Suprapubic skin (tissue), 4 donors: ENCODE results near the gene C21orf58. TPM values are rescaled to one million over a fixed set of nuclear protein-coding genes. Genes with fewer than 3 reads are reported as not detected.
A peak's percentile ranks its signal among the peaks of the same experiment; 100 is the strongest.

Experiments used
- DNase-seq, 2 donors: peaks; one replicate each; pipeline ENCODE4 v3.0.0-alpha.2; 2019; ENCODE audit warnings: low spot score in 2 of 2
- H3K27ac ChIP-seq: fragments of 200-600 bp; sonication (generic); one replicate; pipeline ENCODE4 v1.5.1; 2019
- H3K27me3 ChIP-seq: fragments of 200-600 bp; sonication (generic); one replicate; pipeline ENCODE4 v1.5.1; 2019
- H3K36me3 ChIP-seq: fragments of 200-600 bp; sonication (generic); one replicate; pipeline ENCODE4 v1.5.1; 2019
- H3K4me1 ChIP-seq: fragments of 200-600 bp; sonication (generic); one replicate; pipeline ENCODE4 v1.5.1; 2019
- H3K4me3 ChIP-seq: fragments of 200-600 bp; sonication (generic); one replicate; pipeline ENCODE4 v1.5.1; 2019; ENCODE audit warnings: mild to moderate bottlenecking
- H3K9me3 ChIP-seq: fragments of 200-600 bp; sonication (generic); one replicate; pipeline ENCODE4 v1.5.1; 2019
- CTCF ChIP-seq, 2 donors: fragments of 200-600 bp in 1 of 2; fragments of 450-650 bp in 1 of 2; sonication (generic) in 1 of 2; IDR thresholded peaks; one replicate each; pipeline ENCODE4 v1.5.1; 2016 to 2019; ENCODE audit warnings: antibody characterized with exemption in 2 of 2, mild to moderate bottlenecking in 1 of 2, moderate library complexity in 1 of 2
- EP300 ChIP-seq: sonication (generic); formaldehyde crosslinking; IDR thresholded peaks from one replicate; pipeline ENCODE4 v1.6.1; 2017; ENCODE audit warnings: antibody characterized with exemption
- POLR2A ChIP-seq, 2 donors: fragments of 450-650 bp; IDR thresholded peaks; one replicate each; pipeline ENCODE4 v1.6.1; 2017; ENCODE audit warnings: antibody characterized with exemption in 2 of 2, mild to moderate bottlenecking in 2 of 2, moderate library complexity in 2 of 2
- POLR2AphosphoS5 ChIP-seq, 3 donors: sonication (generic); formaldehyde crosslinking; IDR thresholded peaks; one replicate each; pipeline ENCODE4 v1.6.1; 2017; ENCODE audit warnings: antibody characterized with exemption in 3 of 3
- WGBS: methylation state at CpG from one replicate; pipeline ENCODE4 v1.1.5; 2018; 5-methylcytosine and 5-hydroxymethylcytosine counted together
- total RNA-seq, 4 donors: library from RNA; depleted of rRNA; stranded (reverse); fragments of >200 nt; gene quantifications; one replicate each; pipeline ENCODE4 v1.1.0, GENCODE V29; 2016

Gene C21orf58
- total RNA-seq, 4 donors from 2014 or later: 0.73 to 9.7 (median 3.5) TPM

- 77% methylated on average over 6 of the region's 6 CpGs for WGBS
- Histone ChIP-seq H3K27me3 (no peaks in the 10 kb centered on the region), H3K9me3 (no peaks in the 10 kb centered on the region), H3K27ac (no peak overlapping the region), H3K4me1 (peaks cover 10% of the 10 kb centered on the region), H3K4me3 (no peak overlapping the region), H3K36me3 (peaks cover 8% of the 10 kb centered on the region)
- TF ChIP-seq POLR2AphosphoS5 (IDR thresholded peaks at IDR 0.05) (no peak), POLR2A (IDR thresholded peaks at IDR 0.05) (no peak), EP300 (no peak), CTCF (IDR thresholded peaks at IDR 0.05) (no peak)
- DNase-seq: no peak
These were observed 34.0 kb downstream of the C21orf58 start for GRCh38 chr21:46289655-46290179.

- Histone ChIP-seq H3K9me3 (no peaks in the 10 kb centered on the region), H3K4me3 (no peak overlapping the region), H3K27ac (no peak overlapping the region), H3K4me1 (peaks cover 31% of the 10 kb centered on the region), H3K27me3 (no peaks in the 10 kb centered on the region), H3K36me3 (peaks cover 12% of the 10 kb centered on the region)
- no peak for DNase-seq
- 89% methylated on average over 10 of the region's 10 CpGs for WGBS
- TF ChIP-seq CTCF (IDR thresholded peaks at IDR 0.05): no peak
- no peak for TF ChIP-seq POLR2AphosphoS5 (IDR thresholded peaks at IDR 0.05)
- TF ChIP-seq EP300: no peak
These were observed 36.1 kb downstream of the C21orf58 start for GRCh38 chr21:46287541-46287940.

- DNase-seq: no peak
- H3K27me3 ChIP-seq: no peaks in the 10 kb centered on the region
- peaks cover 40% of the 10 kb centered on the region for H3K4me1 ChIP-seq
- TF ChIP-seq CTCF (IDR thresholded peaks at IDR 0.05): no peak
- TF ChIP-seq POLR2AphosphoS5 (IDR thresholded peaks at IDR 0.05): no peak
- no peak for TF ChIP-seq EP300
- TF ChIP-seq POLR2A (IDR thresholded peaks at IDR 0.05): no peak
- no peaks in the 10 kb centered on the region for H3K9me3 ChIP-seq
- peak overlapping the region; percentile 94 for H3K4me3 ChIP-seq
- peak overlapping the region; percentile 98 for H3K27ac ChIP-seq
- peaks cover 10% of the 10 kb centered on the region for H3K36me3 ChIP-seq
- 0% methylated on average over 16 of the region's 16 CpGs for WGBS
These were observed 37.0 kb downstream of the C21orf58 start for GRCh38 chr21:46286648-46287002.

GRCh38 chr21:46285761-46286647 is 37.7 kb downstream of the C21orf58 start, which contains the start of gene YBEY:
TSS of gene YBEY (plus strand) at chr21:46286342. CDS start at chr21:46286914, 572 bp downstream.
- Histone ChIP-seq H3K9me3 (no peaks in the 10 kb centered on the region), H3K4me3 (peak within 1 kb of the TSS; percentile 94), H3K36me3 (peaks cover 14% of the 10 kb centered on the region), H3K4me1 (peaks cover 47% of the 10 kb centered on the region), H3K27me3 (no peaks in the 10 kb centered on the region), H3K27ac (peak within 1 kb of the TSS; percentile 98)
- TF ChIP-seq POLR2A (IDR thresholded peaks at IDR 0.05) (peak in 1 of 2 donors; percentile 50), POLR2AphosphoS5 (IDR thresholded peaks at IDR 0.05) (peak in 2 of 3 donors; percentile 79), EP300 (no peak), CTCF (IDR thresholded peaks at IDR 0.05) (peak; percentile 44 to 51)
- peak; percentile 92 to 94 for DNase-seq
- WGBS: under 1% methylated on average over 31 of the region's 105 CpGs

GRCh38 chr21:46285206-46285661 is 38.4 kb downstream of the C21orf58 start, which contains the start of gene MCM3AP:
TSS of gene MCM3AP (minus strand) at chr21:46285611. CDS start at chr21:46285286, 325 bp downstream.
- peaks cover 22% of the 10 kb centered on the region for H3K36me3 ChIP-seq
- TF ChIP-seq POLR2A (IDR thresholded peaks at IDR 0.05) (no peak), CTCF (IDR thresholded peaks at IDR 0.05) (no peak), POLR2AphosphoS5 (IDR thresholded peaks at IDR 0.05) (no peak), EP300 (no peak)
- WGBS: 23% methylated on average over 6 of the region's 6 CpGs
- no peak for DNase-seq
- H3K9me3 ChIP-seq: no peaks in the 10 kb centered on the region
- peak within 1 kb of the TSS; percentile 98 for H3K27ac ChIP-seq
- peak within 1 kb of the TSS; percentile 94 for H3K4me3 ChIP-seq
- peaks cover 48% of the 10 kb centered on the region for H3K4me1 ChIP-seq
- no peaks in the 10 kb centered on the region for H3K27me3 ChIP-seq
